GM20431 (cell line): ENCODE data around the gene ZNF143.

ENCODE experiments used
- in situ Hi-C: fragments of 300-500 bp; cut with MseI, MboI; formaldehyde crosslinking; loops from one replicate; pipeline ENCODE4 v1.15.0; 2020; ENCODE audit warnings: low sequenced_read_pairs; ENCODE audit not compliant: unreplicated experiment

ZNF143 gene

DNA sequence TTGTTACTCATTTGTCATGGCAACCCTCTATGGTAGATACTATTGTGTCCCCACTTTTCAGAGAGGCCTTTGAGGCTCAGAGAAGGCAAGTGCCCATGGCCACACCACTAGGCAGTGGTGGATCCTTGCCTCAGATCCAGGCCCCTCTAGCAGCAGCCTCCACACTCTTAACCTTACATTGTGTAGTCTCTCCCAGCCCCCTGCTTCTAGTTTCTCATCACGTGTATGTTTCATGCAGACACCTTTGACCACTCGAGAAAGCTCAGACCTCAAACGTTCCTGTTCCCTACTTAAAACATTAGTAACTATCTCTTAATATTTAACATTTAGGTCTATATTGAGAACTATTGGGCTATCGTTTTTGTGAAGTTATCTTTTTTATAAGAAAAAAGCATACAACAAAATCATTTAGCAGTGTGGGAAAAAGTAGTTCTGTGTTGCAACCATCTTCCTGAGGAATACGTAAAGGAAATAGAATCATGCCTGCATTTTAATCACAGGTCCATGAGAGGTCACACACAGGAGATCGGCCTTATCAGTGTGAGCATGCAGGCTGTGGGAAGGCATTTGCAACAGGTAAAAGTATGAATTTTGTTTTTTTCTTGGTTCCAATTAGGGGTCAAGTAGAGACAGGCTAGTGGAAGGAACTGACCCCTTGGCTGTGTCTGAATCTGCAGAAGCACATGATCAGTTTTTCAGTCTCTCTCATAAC lies 35.1 kb downstream of the ZNF143 start:
- in situ Hi-C loops = no loop called here

DNA sequence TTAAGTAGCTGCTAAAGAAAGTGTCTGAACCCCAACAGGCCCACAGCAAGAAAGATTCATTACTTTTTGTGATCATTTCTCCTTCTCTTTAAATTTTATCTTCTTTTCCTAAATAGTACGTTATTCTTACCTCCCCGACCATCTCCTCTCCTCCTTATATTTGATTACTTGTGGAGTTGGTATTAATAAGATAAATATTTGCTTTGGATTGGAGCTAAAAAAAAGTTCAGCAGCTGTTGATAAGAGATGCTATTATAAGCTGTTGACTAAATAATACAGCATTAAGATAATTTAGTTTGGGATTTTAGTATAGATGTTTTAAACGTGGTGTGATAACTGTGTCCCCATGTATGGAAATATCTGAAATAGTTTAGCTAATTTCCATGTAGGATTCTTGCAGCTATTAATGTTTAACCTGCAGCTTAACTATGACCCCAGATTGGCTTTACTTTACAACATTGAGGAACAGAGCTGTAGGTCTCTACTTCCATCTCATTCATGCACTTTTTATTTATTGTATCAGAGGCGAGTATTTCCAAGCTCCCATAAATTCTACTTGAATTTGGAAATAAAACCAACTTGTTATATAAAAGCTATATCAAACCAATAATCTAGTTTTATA lies 37.8 kb downstream of the ZNF143 start:
- in situ Hi-C loops = no loop called here

DNA sequence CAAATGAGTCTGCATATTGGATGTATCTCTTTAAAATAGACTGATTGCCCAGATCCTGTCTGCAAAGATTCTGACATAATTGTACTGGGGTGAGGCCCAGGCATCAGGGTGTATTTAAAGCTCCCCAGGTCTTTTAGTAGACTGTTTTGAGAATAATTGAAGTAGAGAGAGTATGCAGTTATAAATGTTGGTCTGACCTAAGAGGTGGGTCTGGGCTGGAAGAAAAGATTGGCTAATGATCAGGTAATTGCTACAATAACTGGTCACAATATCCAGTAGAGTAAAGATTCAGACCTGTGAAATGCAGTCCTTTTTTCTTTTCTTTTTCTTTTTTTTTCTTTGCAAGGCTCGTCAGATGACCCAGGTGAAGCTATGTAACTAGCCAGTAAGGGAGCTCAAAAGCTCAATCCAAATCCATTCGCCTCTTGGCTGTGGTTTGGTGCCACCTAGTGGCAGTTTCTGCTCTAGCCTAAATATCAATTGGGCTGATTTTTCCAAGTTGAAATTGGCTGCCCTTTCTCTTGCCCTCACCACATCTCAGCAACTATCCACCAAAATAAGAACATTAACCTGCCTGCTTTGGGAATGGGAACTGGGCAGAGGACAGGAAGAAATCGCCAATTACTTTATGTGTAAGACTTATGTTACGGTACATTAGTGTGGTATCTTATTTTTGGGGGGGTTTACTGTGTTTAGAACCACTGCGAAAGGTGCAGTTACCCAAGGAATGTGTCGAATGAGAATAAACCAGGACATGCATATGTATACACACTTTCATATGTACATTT lies 45.9 kb downstream of the ZNF143 start:
- in situ Hi-C loops = loop anchor here (25.0 kb wide), 2 partner anchors 344 to 494 kb away; partner anchors contain the start of gene NRIP3

DNA sequence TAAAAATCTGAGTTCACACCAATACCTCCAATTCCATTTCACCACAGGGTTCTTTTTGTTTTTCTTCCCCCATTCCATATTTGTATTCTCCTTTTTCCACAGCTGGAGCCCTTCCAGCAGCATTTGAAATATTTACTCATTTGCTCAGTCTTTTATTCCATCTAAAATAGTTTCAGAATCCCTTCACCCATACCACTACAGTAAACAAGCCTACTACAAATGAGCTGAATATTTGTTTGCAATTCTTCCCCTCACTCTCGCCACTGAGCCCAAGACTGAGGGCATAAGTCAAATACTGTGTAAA lies 46.4 kb downstream of the ZNF143 start:
- in situ Hi-C loops = loop anchor here (25.0 kb wide), 2 partner anchors 345 to 495 kb away; partner anchors contain the start of gene NRIP3

DNA sequence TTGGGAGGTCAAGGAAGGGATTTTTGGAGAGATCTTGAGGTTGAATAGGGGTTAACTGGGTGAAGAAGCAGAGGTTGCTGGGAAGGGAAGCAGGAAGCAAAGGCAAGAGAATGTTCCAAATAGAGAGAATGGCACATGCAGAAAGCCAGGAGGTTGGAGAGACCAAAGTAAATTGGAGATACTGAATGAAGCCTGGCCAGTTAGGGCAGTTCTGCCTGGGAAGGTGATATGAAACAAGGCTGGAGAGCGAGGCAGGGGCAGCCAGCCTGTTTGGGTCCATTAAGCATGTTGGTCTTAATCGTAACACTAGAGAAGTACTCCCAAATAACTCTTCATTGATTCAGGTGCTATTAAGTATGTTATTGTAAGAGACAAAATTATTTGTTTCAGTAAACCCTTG lies 48.2 kb downstream of the ZNF143 start:
- in situ Hi-C loops = loop anchor here (25.0 kb wide), 2 partner anchors 347 to 497 kb away; partner anchors contain the start of gene NRIP3

DNA sequence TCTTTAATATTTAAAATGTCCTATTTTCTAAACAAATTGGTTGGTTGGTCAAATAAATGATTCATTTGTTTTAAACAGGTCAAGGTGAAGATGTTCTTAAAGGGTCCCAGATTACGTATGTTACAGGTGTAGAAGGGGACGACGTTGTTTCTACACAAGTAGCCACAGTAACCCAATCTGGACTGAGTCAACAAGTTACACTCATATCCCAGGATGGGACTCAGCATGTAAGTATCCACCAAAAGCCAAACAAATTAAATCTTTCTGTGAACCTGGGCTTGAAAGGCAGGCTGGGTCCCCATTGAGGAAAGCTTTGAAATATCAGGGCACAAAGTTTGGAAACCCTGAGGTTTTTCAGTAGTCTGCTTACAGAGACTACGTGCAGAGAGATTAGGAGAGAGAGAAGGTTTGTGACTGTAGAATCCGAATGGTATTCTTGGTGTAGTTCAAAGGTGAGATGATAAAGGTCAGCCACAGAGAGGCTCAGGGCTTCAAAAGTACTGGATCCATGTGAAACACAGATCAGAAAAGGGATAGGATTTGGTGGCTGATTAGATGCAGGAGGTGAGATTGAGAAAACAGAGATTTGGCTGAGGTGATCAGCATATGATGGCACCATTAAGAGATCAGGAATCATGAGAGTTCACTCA lies 51.7 kb downstream of the ZNF143 start:
- in situ Hi-C loops = loop anchor here (25.0 kb wide), 2 partner anchors 350 to 500 kb away; partner anchors contain the start of gene NRIP3

DNA sequence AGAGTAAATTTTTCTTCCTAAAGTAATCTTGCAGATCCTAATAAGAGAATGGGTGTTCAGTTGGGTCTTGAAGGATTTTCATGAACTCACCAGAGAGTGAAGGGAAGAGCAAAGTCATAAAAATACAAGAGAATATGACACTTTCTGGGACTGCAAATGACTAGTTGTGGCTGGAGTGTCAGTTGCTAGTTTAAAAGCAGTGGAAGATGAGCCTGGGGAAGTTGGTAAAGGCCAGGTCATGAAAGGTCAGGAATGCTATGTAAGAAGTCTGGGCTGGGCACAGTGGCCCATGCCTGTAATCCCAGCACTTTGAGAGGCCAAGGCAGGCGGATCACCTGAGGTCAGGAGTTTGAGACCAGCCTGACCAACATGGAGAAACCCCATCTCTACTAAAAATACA lies 53.8 kb downstream of the ZNF143 start:
- in situ Hi-C loops = loop anchor here (25.0 kb wide), 2 partner anchors 352 to 502 kb away; partner anchors contain the start of gene NRIP3

DNA sequence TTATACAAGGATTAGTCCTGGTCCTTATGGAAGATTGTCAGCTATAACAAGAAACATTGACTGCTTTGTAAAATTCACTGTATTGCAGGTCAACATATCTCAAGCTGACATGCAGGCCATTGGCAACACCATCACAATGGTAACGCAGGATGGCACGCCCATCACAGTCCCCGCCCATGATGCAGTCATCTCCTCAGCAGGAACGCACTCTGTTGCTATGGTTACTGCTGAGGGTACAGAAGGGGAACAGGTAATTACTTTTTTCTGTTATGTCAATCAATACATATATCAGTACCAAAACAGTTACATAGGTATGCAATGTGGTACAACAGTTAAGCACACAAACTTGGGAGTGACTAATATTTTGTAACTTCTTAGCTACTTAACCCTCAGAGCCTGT lies 55.3 kb downstream of the ZNF143 start:
- in situ Hi-C loops = loop anchor here (25.0 kb wide), 2 partner anchors 354 to 504 kb away; partner anchors contain the start of gene NRIP3

DNA sequence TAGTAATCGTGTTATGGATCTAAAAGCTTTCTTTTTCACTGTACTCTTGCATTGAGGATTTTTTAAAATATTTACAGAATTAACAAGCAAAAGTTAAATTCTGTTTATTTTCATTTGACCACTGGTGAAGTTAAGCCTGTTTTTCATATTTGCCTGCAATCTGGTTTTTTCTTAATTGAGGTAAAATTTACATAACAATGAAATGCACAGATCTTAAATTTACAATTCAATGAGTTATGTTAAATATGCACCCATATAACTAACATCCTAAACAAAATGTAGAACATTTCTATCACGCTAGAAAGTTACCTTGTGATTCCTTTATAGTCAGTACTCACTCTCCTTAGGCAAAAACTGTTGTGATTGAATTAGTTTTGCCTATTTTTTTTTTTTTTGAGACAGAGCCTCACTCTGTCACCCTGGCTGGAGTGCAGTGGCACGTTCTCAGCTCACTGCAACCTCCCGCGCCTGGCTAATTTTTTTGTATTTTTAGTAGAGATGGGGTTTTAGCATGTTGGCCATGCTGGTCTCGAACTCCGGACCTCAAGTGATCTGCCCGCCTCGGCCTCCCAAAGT lies 58.1 kb downstream of the ZNF143 start:
- in situ Hi-C loops = loop anchor here (25.0 kb wide), 2 partner anchors 357 to 507 kb away; partner anchors contain the start of gene NRIP3

DNA sequence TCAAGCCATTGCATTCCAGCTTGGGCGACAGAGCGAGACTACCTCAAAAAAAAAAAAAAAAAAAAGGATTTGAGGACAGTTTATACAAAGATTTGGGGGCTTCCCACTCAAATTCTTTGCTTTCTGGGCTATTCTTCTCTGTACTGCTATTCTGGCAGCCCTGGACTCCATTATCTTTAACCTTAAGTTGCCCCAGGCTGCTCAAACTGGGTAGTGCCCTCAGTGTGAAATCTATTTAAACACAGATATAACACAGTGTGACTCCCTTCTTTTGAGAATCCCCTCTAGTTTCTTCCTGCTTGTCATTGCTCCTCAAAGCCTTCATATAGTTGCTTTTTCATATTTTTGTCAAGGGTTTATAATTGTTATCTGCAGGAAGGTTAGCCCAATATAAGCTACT lies 63.2 kb downstream of the ZNF143 start:
- in situ Hi-C loops = loop anchor here (25.0 kb wide), 2 partner anchors 362 to 512 kb away; partner anchors contain the start of gene NRIP3

DNA sequence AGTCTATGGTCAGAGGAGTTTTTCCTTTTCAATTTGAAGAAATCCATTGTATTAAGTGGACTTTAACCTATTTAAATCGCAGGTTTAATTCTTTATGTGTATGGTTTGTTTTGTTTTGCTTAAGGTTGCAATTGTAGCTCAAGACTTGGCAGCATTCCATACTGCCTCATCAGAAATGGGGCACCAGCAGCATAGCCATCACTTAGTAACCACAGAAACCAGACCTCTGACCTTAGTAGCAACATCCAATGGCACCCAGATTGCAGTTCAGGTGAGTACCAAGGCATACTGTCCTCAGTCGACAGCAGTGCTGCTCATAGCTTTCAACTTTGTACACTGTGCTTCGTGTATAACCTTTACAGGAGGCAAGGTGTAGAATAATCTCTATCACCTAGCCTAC lies 64.3 kb downstream of the ZNF143 start:
- in situ Hi-C loops = no loop called here

DNA sequence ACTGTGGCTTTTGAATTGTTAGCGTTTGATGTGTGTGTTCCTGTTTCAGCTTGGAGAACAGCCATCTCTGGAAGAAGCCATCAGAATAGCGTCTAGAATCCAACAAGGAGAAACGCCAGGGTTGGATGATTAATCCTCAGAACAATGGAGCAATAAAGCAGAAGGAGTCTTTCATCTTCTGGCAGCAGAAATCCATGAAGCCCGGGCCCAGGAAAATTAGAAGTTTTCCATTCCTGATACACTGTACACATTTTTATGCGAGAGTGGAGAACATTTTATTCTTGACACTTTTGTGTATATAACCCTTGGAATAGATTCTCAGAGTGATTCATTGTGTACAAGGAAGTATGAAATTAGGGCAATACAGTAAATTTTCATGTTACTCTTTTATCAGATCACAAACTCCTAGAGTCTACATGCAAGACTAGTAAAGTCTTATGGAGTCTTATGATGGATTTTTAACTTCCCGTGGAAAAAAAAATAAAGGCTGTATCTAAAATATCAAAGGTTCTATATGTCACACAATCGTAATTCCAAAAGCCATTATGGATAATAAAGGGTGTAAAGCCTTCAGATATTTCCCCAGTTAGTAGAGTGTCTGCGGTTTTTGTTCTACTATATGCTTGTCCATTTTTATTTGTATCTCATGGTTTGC lies 66.8 kb downstream of the ZNF143 start:
- in situ Hi-C loops = no loop called here

DNA sequence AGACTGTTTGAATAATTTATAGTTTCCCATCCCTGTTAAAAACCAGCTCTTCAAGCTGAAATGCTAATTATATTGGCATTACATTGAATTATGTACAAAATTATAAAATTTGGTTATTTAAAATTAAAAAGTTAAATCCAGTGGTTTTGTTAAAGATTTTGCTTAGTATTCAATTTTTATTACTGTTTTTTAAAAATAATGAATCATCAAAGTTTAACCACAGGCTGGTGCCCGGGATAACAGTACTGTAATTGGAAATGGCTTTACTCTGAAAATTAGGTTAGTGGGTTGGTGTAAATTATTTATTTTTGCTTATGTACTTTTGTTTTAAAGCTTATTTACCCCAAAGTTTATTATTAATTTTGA lies 67.3 kb downstream of the ZNF143 start:
- in situ Hi-C loops = no loop called here

DNA sequence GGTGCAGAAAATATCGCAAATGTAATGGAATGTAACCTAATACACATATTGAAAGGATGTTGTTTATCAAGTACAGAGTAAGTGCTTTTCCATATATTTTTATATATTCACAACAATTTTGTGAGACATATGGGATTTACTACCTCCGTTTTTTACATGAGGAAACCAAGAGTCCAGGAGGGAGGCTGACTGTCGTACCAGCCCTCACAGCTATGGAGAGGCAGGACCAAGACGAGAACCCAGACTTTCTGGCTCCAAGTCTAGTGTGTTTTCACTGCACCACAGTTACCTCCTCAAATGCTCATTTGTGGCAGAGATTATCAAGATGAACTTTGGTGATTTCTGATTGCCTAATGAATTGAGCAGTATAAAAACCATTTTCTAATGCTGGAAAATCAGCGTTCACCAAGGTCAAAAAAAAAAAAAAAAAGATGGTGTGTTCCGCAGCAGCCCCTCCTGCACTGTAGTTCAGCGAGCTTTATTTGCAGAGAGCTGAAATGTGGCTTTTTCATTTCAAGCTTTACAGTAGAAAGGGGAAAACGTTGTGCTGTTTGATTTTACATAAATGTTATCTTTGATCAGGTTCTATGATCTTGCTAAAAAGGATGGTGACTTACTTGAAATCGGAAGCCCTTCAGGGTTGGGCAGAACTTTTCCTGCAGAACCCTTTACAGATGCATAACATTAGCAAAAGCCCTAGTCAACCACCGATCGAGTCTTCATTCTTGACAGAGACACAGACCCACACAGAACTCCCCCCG lies 67.9 kb downstream of the ZNF143 start:
- in situ Hi-C loops = no loop called here

DNA sequence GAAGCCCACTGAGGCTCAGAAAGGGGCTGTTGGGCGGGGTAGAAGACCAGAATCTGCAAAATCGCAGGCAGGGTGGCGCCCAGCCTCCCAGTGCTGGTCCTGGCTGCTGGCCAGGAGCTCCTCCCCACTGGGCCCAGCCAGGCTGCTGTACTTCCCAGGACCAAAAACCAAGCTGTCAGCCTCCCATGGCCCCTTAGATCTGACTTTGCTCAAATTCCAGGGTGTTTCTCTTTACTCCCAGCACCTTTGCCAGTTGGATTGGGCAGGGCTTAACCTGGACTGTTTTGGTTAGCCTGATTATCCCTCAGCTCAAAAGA lies 68.5 kb downstream of the ZNF143 start:
- in situ Hi-C loops = no loop called here

DNA sequence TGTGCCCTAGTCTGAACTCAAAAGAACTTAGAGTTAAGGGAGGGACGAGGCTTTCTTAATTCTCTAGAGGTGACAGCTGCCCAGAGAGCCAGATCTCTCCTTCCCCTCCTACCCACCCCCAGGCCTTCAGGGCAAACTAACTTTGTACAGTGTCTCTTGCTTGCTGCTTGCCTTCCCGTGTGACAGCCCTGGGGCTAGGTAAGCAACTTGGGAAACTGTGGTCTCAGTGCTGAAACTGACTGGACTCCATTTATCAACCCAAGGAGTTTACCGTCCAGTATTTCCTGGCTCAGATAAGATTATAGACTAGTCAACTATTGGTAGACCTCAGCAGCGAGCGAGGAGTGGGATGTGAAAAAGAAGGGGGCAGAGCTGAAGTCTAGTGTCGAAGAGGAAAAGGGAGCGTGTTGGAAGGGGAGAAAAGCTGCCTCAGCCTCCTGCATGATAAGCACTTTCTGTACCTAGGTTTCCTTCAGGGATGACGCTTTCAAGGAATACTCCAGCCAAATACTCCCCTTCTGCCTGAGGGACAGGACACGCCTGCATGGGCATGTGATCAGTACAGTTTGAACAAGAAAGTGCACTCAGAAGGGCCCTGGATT lies 69.3 kb downstream of the ZNF143 start:
- in situ Hi-C loops = no loop called here

DNA sequence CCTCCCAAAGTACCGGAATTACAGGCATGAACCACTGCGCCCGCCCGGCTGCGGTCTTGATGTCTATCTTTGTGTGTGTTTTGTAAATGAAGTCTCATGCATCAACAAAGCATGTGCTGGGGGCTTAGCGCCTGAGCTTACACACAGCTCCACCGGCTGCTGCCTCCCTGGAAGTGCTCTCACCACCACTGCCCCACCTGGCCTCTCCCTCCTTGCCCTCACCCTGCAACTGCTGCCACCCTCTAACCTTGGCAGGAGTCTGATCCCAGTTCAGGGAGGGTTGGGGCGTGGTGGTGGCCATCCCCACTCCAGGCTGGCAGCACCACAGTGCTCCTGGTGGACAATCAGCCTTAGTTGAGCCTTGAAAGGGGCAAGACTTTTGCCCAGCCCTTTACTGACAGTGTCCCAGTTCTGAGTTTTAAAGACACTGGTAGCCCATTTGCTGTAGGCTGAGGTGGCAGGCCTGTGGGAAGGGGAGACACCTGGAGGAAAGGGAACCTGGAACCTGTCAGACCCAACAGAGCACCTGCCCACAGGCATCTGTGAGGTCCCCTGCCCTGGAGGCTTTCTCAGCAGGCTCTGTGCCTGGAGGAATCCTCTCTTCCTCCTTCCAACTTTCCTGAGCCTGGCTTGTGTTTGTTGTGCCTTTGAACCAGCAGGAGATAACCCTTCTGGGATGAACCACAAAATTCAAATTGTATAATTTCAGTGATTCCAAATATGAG lies 70.3 kb downstream of the ZNF143 start:
- in situ Hi-C loops = no loop called here

DNA sequence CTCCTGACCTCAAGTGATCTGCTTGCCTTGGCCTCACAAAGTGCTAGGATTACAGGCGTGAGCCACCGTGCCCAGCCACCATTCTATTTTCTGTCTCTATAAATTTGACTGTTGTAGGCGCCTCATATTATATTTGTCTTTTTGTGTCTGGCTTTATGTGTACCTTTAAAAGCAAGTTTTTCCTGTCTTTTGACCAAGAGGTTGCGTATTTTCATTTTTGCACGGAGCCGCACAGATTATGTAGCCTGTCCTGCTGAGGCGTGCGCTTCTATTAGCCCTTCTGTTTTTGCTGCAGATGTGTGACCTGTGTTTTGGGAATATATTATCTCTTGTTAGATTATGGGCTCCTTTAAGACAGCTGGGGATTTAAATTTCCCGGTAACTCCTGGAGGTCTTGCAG lies 72.2 kb downstream of the ZNF143 start:
- in situ Hi-C loops = no loop called here
